GM12878 (cell line): ENCODE results near the gene ANO6. TPM values are rescaled to one million over a fixed set of nuclear protein-coding genes. Genes with fewer than 3 reads are reported as not detected.

Source experiments
- BACH1 ChIP-seq: fragments of 450-650 bp; IDR thresholded peaks from 2 replicates; pipeline ENCODE4 v1.6.1; 2017; ENCODE audit warnings: mild to moderate bottlenecking, borderline replicate concordance
- BMI1 ChIP-seq: fragments of 450-650 bp; IDR thresholded peaks from 2 replicates; pipeline ENCODE4 v1.6.1; 2016; ENCODE audit warnings: mild to moderate bottlenecking, moderate library complexity, borderline replicate concordance
- CREM ChIP-seq: IDR thresholded peaks from 2 replicates; pipeline ENCODE4 v1.6.1; 2014; ENCODE audit warnings: antibody characterized with exemption, low read depth
- CTCF ChIP-seq, 3 experiments: IDR thresholded peaks in 2 of 3; conservative IDR thresholded peaks in 1 of 3; 2 replicates each; pipeline ENCODE4 v1.5.1; 2011; ENCODE audit warnings: low read depth in 3 of 3, low read length in 3 of 3, mild to moderate bottlenecking in 3 of 3, control low read depth in 2 of 3, moderate library complexity in 2 of 3, inconsistent platforms in 1 of 3, mixed read lengths in 1 of 3; ENCODE audit not compliant: control insufficient read depth in 2 of 3, insufficient read depth in 1 of 3; ENCODE audit errors: extremely low read depth in 1 of 3
- E2F8 ChIP-seq: fragments of 450-650 bp; IDR thresholded peaks from 2 replicates; pipeline ENCODE4 v1.6.1; 2018; ENCODE audit warnings: mild to moderate bottlenecking, low read depth, moderate library complexity; ENCODE audit not compliant: partially characterized antibody
- ESRRA ChIP-seq: IDR thresholded peaks from 2 replicates; pipeline ENCODE4 v1.6.1; 2012; ENCODE audit warnings: mild to moderate bottlenecking, low read length, improper control_type of control experiment
- FOXK2 ChIP-seq: fragments of 450-650 bp; IDR thresholded peaks from 2 replicates; pipeline ENCODE4 v1.6.1; 2017; ENCODE audit warnings: mild to moderate bottlenecking, moderate library complexity
- GABPA ChIP-seq: IDR thresholded peaks from 2 replicates; pipeline ENCODE4 v1.6.1; 2014; ENCODE audit warnings: antibody characterized with exemption, low read depth, mild to moderate bottlenecking, inconsistent platforms
- HDAC6 ChIP-seq: fragments of 200-600 bp; sonication (generic); IDR thresholded peaks from one replicate; pipeline ENCODE4 v1.8.0; 2017; ENCODE audit warnings: antibody characterized with exemption; ENCODE audit not compliant: unreplicated experiment
- IKZF1 ChIP-seq: fragments of 450-650 bp; conservative IDR thresholded peaks from 2 replicates; pipeline ENCODE4 v1.6.1; 2017; ENCODE audit warnings: antibody characterized with exemption, mild to moderate bottlenecking
- IRF3 ChIP-seq: fragments of 450-650 bp; IDR thresholded peaks from 2 replicates; pipeline ENCODE4 v1.6.1; 2014; ENCODE audit warnings: mild to moderate bottlenecking
- MEF2A ChIP-seq: IDR thresholded peaks from 2 replicates; pipeline ENCODE4 v1.6.1; 2011; ENCODE audit warnings: low read depth, mild to moderate bottlenecking, low read length, moderate library complexity; ENCODE audit not compliant: insufficient read depth
- MTA3 ChIP-seq: IDR thresholded peaks from 2 replicates; pipeline ENCODE4 v1.6.1; 2012; ENCODE audit warnings: low read length, inconsistent platforms, borderline replicate concordance
- NBN ChIP-seq: fragments of 450-650 bp; IDR thresholded peaks from 2 replicates; pipeline ENCODE4 v1.6.1; 2016
- NFIC ChIP-seq: IDR thresholded peaks from 2 replicates; pipeline ENCODE4 v1.6.1; 2012; ENCODE audit warnings: low read depth, mild to moderate bottlenecking, inconsistent platforms, low read length, moderate library complexity
- NR2F1 ChIP-seq: fragments of 450-650 bp; conservative IDR thresholded peaks from 2 replicates; pipeline ENCODE4 v1.6.1; 2017; ENCODE audit warnings: mild to moderate bottlenecking
- PAX8 ChIP-seq: fragments of 450-650 bp; IDR thresholded peaks from 2 replicates; pipeline ENCODE4 v1.6.1; 2017; ENCODE audit warnings: mild to moderate bottlenecking, moderate library complexity
- PKNOX1 ChIP-seq: fragments of 450-650 bp; IDR thresholded peaks from 2 replicates; pipeline ENCODE4 v1.6.1; 2016; ENCODE audit warnings: mild to moderate bottlenecking
- RAD51 ChIP-seq: fragments of 450-650 bp; IDR thresholded peaks from 2 replicates; pipeline ENCODE4 v1.6.1; 2016; ENCODE audit warnings: moderate library complexity, mild to moderate bottlenecking, inconsistent platforms
- RFX5 ChIP-seq: IDR thresholded peaks from 2 replicates; pipeline ENCODE4 v1.6.1; 2011; ENCODE audit warnings: low read depth, low read length, improper control_type of control experiment
- SP1 ChIP-seq: IDR thresholded peaks from one replicate; pipeline ENCODE4 v1.6.1; 2011; ENCODE audit warnings: low read depth, low read length
- SREBF1 ChIP-seq: IDR thresholded peaks from 2 replicates; pipeline ENCODE4 v1.6.1; 2012; ENCODE audit warnings: mild to moderate bottlenecking, low read length
- STAT3 ChIP-seq: IDR thresholded peaks from 2 replicates; pipeline ENCODE4 v1.6.1; 2011; ENCODE audit warnings: low read depth, low read length, improper control_type of control experiment
- SUZ12 ChIP-seq: fragments of 200-600 bp; sonication (generic); IDR thresholded peaks from one replicate; pipeline ENCODE4 v1.6.1; 2018; ENCODE audit warnings: antibody characterized with exemption, mild to moderate bottlenecking; ENCODE audit not compliant: unreplicated experiment
- TAF1 ChIP-seq: IDR thresholded peaks from 2 replicates; pipeline ENCODE4 v1.6.1; 2011; ENCODE audit warnings: mild to moderate bottlenecking, low read depth, low read length, borderline replicate concordance
- TARDBP ChIP-seq: IDR thresholded peaks from 2 replicates; pipeline ENCODE4 v1.6.1; 2016; ENCODE audit warnings: borderline replicate concordance
- WRNIP1 ChIP-seq: IDR thresholded peaks from 2 replicates; pipeline ENCODE4 v1.6.1; 2011; ENCODE audit warnings: low read depth, low read length, improper control_type of control experiment, borderline replicate concordance
- polyA plus RNA-seq, 11 experiments: library from polyadenylated mRNA; depleted of rRNA in 4 of 11; unstranded in 6 of 11; stranded (reverse) in 5 of 11; fragments of >200 nt; fragmentation: Nextera tagmentation in 4 of 11; fragmentation: Illumina TruSeq in 1 of 11; extraction: Ambion mirVana in 4 of 11; extraction: Trizol in 1 of 11; gene quantifications; 1 replicate in 1 of 11; 2 replicates in 10 of 11; pipeline versions ENCODE4 v1.2.1 to v1.2.3, GENCODE V29; 2011 to 2016; ENCODE audit warnings: inconsistent platforms in 2 of 11, missing spikeins in 2 of 11, low read depth in 1 of 11
- total RNA-seq, 4 experiments: library from RNA; depleted of rRNA in 3 of 4; stranded (reverse); fragments of >200 nt in 3 of 4; fragmentation: Illumina TruSeq in 1 of 4; extraction: Trizol in 1 of 4; gene quantifications; 2 replicates each; pipeline versions ENCODE4 v1.2.1 to v1.2.3, GENCODE V29; 2013 to 2021

Gene ANO6
- total and polyA plus RNA-seq, 10 of the 15 experiments (the other 5 are each of a cell fraction or from before 2014, with no cell fraction given): 4.6 to 30.3 (median 26.0) TPM

GRCh38 chr12:45268672-45269411, 52.9 kb downstream of the ANO6 start (continued):
- no peak for TF ChIP-seq WRNIP1
- 0 out of 2 replicates have a peak, but pooled peaks have one; percentile 47 for TF ChIP-seq NFIC
- TF ChIP-seq STAT3: no peak
- no peak for TF ChIP-seq TARDBP
- no peak for TF ChIP-seq IRF3
- TF ChIP-seq TAF1: no peak
- no peak for TF ChIP-seq MTA3
- TF ChIP-seq CREM: no peak
- TF ChIP-seq SP1: no peak
- TF ChIP-seq FOXK2: no peak
- no peak for TF ChIP-seq ESRRA
- no peak for TF ChIP-seq GABPA
- no peak for TF ChIP-seq NBN
- TF ChIP-seq MEF2A: no peak
- TF ChIP-seq NR2F1: no peak
- no peak for TF ChIP-seq PAX8
- TF ChIP-seq PKNOX1: no peak
- peak; percentile 47 for TF ChIP-seq IKZF1
- no peak for TF ChIP-seq BMI1
- no peak for TF ChIP-seq HDAC6
- TF ChIP-seq RFX5: no peak
- TF ChIP-seq SREBF1: no peak
- no peak for TF ChIP-seq SUZ12
- TF ChIP-seq E2F8: no peak
- no peak for TF ChIP-seq BACH1
- peak in 2 of 3 experiments; percentile 26 to 30; a peak in 2 of 6 replicates for TF ChIP-seq CTCF (IDR thresholded peaks at IDR 0.05 in 2 of 3, conservative IDR thresholded peaks at IDR 0.05 in 1 of 3; ENCODE audit: control insufficient read depth in 2 of 3, extremely low read depth in 1 of 3, insufficient read depth in 1 of 3, low read depth in 3 of 3, low read length in 3 of 3)
- no peak for TF ChIP-seq RAD51
